ENCODE results near the gene PRAMEF12.
A peak's percentile ranks its signal among the peaks of the same experiment; 100 is the strongest.
"Not testable (repeated sequence)": the region's sequence is repeated elsewhere in the genome, so short reads cannot be mapped to it uniquely, and the experiment has no call there.

PRAMEF12 gene

GRCh38 chr1:12771186-12771585 is 2.4 kb upstream of the PRAMEF12 start:
- no peak for DNase-seq

- no peak for DNase-seq
These were observed 1.0 kb upstream of the PRAMEF12 start for GRCh38 chr1:12772520-12772919.

DNA sequence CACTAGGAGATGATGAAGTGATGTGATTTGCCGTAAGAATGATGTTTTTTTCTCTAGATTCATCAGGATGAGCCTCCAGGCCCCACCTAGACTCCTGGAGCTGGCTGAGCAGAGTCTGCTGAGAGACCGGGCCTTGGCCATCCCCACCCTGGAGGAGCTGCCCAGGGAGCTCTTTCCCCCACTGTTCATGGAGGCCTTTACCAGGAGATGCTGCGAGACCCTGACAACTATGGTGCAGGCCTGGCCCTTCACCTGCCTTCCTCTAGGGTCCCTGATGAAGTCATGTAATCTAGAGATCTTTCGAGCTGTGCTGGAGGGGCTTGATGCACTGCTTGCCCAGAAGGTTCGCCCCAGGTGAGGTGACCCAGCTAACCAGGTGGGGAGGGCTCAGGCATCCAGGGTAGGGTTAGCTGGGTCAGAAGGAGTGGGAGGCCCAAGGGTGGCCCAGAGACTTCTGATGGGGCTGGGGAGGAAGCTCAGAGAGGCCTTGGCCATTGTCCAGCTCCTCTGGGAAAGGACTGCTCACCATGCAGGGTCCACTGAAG is 1.3 kb downstream of the PRAMEF12 start:
- no peak for DNase-seq

- DNase-seq, result no peak
These were observed 1.9 kb downstream of the PRAMEF12 start for GRCh38 chr1:12775443-12775842.

- no peak for DNase-seq
These were observed 3.4 kb downstream of the PRAMEF12 start for GRCh38 chr1:12776801-12777557.

GRCh38 chr1:12778061-12778460 is 4.5 kb downstream of the PRAMEF12 start:
- DNase-seq, result no peak

- no peak for DNase-seq
These were observed 5.4 kb downstream of the PRAMEF12 start for GRCh38 chr1:12778907-12779306.

GRCh38 chr1:12781488-12781887 is 8.0 kb downstream of the PRAMEF12 start:
- not testable (repeated sequence) for DNase-seq

DNA sequence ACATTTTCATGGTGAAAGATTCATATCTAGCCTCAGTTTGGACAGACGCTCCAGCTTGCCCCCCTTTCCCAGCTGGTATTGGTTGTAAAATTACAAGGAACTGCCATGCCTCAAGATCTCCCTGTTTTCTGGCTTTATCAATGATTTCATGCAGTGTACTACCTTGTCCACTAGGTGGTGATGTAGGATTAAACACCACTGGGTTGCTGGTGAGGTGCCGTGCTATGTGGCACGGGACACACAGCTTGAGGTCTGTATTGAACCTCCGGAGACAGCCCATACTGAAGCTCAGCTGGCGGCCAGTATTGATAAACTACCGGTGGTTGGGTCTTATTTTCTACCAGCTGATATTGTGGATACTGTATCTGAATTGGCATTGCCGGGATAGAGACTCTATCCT is 10.2 kb downstream of the PRAMEF12 start:
- not testable (repeated sequence) for DNase-seq

DNA sequence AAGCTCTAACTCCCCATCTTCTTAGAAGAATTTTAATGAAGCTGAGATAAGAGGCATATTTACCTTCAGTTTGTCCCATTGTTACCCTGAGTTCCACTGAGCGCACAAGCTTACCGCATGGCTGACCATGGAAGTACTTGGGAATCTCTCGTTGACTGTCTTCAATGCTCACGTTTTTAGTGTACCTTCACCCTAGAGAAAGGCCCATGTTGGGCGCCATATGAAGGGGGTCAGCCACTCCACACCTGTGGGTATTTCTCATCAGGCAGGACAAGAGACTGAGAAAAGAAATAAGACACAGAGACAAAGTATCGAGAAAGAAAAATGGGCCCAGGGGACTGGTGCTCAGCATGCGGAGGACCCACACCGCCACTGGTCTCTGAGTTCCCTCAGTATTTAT is 11.2 kb downstream of the PRAMEF12 start:
- not testable (repeated sequence) for DNase-seq

GRCh38 chr1:12791097-12791496 is 17.6 kb downstream of the PRAMEF12 start, which contains the start of gene PRAMEF1:
PRAMEF1 (plus strand) TSS chr1:12791397; CDS start chr1:12793228, 1,831 bp downstream.
- not testable (repeated sequence) for DNase-seq

DNA sequence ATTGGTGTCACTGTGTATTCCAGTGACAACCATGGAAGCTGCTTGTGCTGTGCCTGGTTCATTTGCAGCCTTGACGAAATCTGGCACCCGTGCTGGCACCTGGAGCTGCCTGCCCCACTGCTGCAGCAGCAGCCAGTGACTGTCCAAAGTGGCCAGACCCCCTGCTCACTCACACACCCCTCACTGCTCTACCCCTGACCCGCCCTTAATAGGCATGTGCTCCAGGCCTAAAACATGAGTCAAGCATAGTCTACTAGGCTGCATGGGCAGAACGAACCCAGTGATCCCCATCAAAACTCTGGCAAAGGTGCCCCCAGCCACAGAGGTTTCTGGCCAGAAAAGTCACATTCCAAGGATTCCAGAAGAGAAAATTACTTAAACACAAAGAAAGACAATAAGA is 25.4 kb downstream of the PRAMEF12 start:
- DNase-seq, result no peak

GRCh38 chr1:12799730-12800129 is 26.2 kb downstream of the PRAMEF12 start:
- no peak for DNase-seq

- DNase-seq, result no peak
These were observed 36.4 kb downstream of the PRAMEF12 start for GRCh38 chr1:12809933-12810332.

DNA sequence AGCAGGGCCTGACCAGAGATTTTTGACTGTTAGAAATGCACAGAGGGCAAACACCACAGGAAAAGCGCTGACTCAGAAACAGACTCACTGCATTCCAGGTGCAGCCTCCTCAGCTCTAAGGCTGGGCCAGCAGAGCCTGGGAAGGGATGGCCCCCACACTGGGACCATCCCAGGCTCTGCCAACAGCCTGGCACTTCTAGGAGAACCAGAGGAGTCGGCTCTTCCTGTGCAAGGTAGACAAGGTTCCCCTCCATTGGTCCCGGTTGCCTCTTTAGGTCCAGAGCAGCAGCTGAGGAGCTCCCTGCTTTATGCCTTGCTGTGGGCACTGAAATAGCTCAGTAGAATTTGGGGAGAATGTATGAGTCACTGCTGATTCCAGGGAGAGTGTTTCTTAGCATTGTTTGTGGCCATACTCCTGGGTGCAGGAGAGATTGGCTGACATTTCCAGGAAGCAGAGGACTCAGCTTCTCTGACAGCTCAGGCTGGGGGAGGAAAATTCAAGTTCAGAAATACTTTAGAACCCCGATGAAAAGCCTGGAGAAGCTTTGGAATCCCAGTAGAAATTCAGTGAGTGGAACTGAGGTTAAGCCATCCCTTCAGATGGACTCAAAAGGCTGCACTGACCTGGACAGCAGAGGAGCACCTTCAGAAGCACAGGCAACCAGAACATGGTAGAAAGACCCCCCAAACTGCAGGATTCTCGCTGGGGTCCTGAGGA is 37.3 kb downstream of the PRAMEF12 start:
- DNase-seq, result peak; percentile 73

DNA sequence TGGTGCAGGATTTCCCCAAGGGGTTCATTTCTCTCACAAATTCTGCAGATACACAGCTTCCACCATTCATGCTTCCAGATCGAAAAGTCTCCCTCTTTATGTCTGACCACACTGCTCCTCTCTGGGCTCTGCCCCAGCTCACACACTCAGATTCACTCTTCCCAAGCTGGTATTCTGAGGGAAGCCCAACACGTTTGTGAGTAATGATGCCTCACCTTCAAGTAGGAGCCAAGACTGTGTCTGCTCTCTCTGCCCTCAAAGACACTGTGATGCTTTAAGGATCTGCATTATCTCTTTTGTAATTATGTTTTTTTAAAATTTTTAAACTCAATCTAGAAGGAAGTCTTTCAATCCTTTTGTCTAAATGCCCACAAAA is 37.9 kb downstream of the PRAMEF12 start:
- DNase-seq, result peak; percentile 19

DNA sequence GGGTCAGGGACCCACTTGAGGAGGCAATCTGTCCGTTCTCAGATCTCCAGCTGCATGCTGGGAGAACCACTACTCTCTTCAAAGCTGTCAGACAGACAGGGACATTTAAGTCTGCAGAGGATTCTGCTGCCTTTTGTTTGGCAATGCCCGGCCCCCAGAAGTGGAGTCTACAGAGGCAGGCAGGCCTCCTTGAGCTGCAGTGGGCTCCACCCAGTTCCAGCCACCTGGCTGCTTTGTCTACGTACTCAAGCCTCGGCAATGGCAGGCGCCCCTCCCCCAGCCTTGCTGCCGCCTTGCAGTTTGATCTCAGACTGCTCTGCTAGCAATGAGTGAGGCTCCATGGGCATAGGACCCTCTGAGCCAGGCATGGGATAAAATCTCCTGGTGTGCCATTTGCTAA is 45.5 kb downstream of the PRAMEF12 start:
- DNase-seq, result not testable (repeated sequence)
